Neural progenitor cell (in vitro differentiated cells): ENCODE results near the gene ZNF385C. TPM values are rescaled to one million over a fixed set of nuclear protein-coding genes. Genes with fewer than 3 reads are reported as not detected.

ENCODE experiments used
- DNase-seq: peaks from one replicate; pipeline ENCODE4 v3.0.0-alpha.2; 2016; ENCODE audit warnings: low spot score
- H2AFZ ChIP-seq: fragments of 200-600 bp; sonication (generic); replicated peaks from 2 replicates; pipeline ENCODE4 v1.6.1; 2016; ENCODE audit warnings: antibody characterized with exemption
- H3F3A ChIP-seq: fragments of 200-600 bp; sonication (generic); 2 replicates; pipeline ENCODE4 v1.6.1; 2016; ENCODE audit warnings: antibody characterized with exemption, low read depth
- H3K27ac ChIP-seq: fragments of 200-600 bp; sonication (generic); 2 replicates; pipeline ENCODE4 v1.5.1; 2016; ENCODE audit warnings: mild to moderate bottlenecking
- H3K27me3 ChIP-seq: fragments of 200-600 bp; sonication (generic); 2 replicates; pipeline ENCODE4 v1.6.1; 2016; ENCODE audit warnings: mild to moderate bottlenecking, moderate library complexity
- H3K36me3 ChIP-seq: fragments of 200-600 bp; sonication (generic); 2 replicates; pipeline ENCODE4 v1.5.1; 2016
- H3K4me1 ChIP-seq: fragments of 200-600 bp; sonication (generic); 2 replicates; pipeline ENCODE4 v1.6.1; 2016; ENCODE audit warnings: mixed run types
- H3K4me2 ChIP-seq: fragments of 200-600 bp; sonication (generic); 2 replicates; pipeline ENCODE4 v1.6.1; 2016
- H3K4me3 ChIP-seq: fragments of 200-600 bp; sonication (generic); 2 replicates; pipeline ENCODE4 v1.5.1; 2016
- H3K79me2 ChIP-seq: fragments of 200-600 bp; sonication (generic); 2 replicates; pipeline ENCODE4 v1.6.1; 2016; ENCODE audit warnings: low read depth
- H3K9ac ChIP-seq: fragments of 200-600 bp; sonication (generic); 2 replicates; pipeline ENCODE4 v1.6.1; 2016
- H3K9me3 ChIP-seq: fragments of 200-600 bp; sonication (generic); 2 replicates; pipeline ENCODE4 v1.5.1; 2016; ENCODE audit warnings: low read depth
- H4K20me1 ChIP-seq: fragments of 200-600 bp; sonication (generic); 2 replicates; pipeline ENCODE4 v1.6.1; 2016; ENCODE audit warnings: low read depth
- H3K27ac Mint-ChIP-seq: 3 replicates; pipeline ENCODE4 v1.8.0; 2021; ENCODE audit warnings: mixed read lengths
- H3K27me3 Mint-ChIP-seq: 2 replicates; pipeline ENCODE4 v1.8.0; 2022; ENCODE audit warnings: low read depth, mild to moderate bottlenecking, inconsistent platforms, moderate library complexity, mixed read lengths; ENCODE audit not compliant: insufficient read depth
- H3K36me3 Mint-ChIP-seq: 3 replicates; pipeline ENCODE4 v1.8.0; 2021; ENCODE audit warnings: mixed read lengths
- H3K4me1 Mint-ChIP-seq: 3 replicates; pipeline ENCODE4 v1.8.0; 2021; ENCODE audit warnings: mixed read lengths
- H3K4me3 Mint-ChIP-seq: 3 replicates; pipeline ENCODE4 v1.8.0; 2021; ENCODE audit warnings: mild to moderate bottlenecking, moderate library complexity, mixed read lengths
- H3K9me3 Mint-ChIP-seq: 3 replicates; pipeline ENCODE4 v1.8.0; 2020; ENCODE audit warnings: mixed read lengths
- CTCF ChIP-seq: fragments of 200-600 bp; sonication (generic); IDR thresholded peaks from 2 replicates; pipeline ENCODE4 v1.5.1; 2017; ENCODE audit warnings: antibody characterized with exemption, mild to moderate bottlenecking
- EZH2 ChIP-seq: fragments of 200-600 bp; sonication (generic); IDR thresholded peaks from 2 replicates; pipeline ENCODE4 v1.6.1; 2017; ENCODE audit warnings: antibody characterized with exemption, mild to moderate bottlenecking, moderate library complexity
- EZH2phosphoT487 ChIP-seq: fragments of 200-600 bp; sonication (generic); IDR thresholded peaks from 2 replicates; pipeline ENCODE4 v1.6.1; 2017; ENCODE audit warnings: antibody characterized with exemption
- total RNA-seq: library from RNA; depleted of rRNA; stranded (reverse); fragments of >200 nt; gene quantifications from 2 replicates; pipeline ENCODE4 v1.2.3, GENCODE V29; 2015; ENCODE audit warnings: low replicate concordance

ZNF385C gene
- total RNA-seq, 1 donor from 2014 or later = 5.0 TPM

- H4K20me1 ChIP-seq = no peaks in the 10 kb centered on the region
- H3K4me2 ChIP-seq = no peak overlapping the region
- peaks cover 5% of the 10 kb centered on the region for H3K27me3 Mint-ChIP-seq
- no peak overlapping the region for H3K27ac Mint-ChIP-seq
- peaks cover 13% of the 10 kb centered on the region for H3F3A ChIP-seq
- DNase-seq = no peak
- peaks cover 12% of the 10 kb centered on the region for H3K4me1 Mint-ChIP-seq
- H3K36me3 ChIP-seq = no peaks in the 10 kb centered on the region
- TF ChIP-seq EZH2phosphoT487 = no peak
- TF ChIP-seq CTCF = no peak
- no peak for TF ChIP-seq EZH2
- H3K9me3 Mint-ChIP-seq = no peaks in the 10 kb centered on the region
- H3K36me3 Mint-ChIP-seq = peaks cover 7% of the 10 kb centered on the region
- H2AFZ ChIP-seq = no peak overlapping the region
- H3K4me3 Mint-ChIP-seq = no peak overlapping the region
- H3K9me3 ChIP-seq = no peaks in the 10 kb centered on the region
- H3K79me2 ChIP-seq = no peaks in the 10 kb centered on the region
- H3K4me3 ChIP-seq = no peak overlapping the region
- H3K9ac ChIP-seq = no peak overlapping the region
- H3K4me1 ChIP-seq = peaks cover 10% of the 10 kb centered on the region
- no peaks in the 10 kb centered on the region for H3K27me3 ChIP-seq
- H3K27ac ChIP-seq = no peak overlapping the region
These were observed 19.3 kb upstream of the ZNF385C start for GRCh38 chr17:42117397-42118125.

GRCh38 chr17:42116705-42117396, 18.6 kb upstream of the ZNF385C start:
- no peaks in the 10 kb centered on the region for H4K20me1 ChIP-seq
- peak; percentile 89 for DNase-seq
- Mint-ChIP-seq H3K27me3 (peaks cover 5% of the 10 kb centered on the region), H3K9me3 (no peaks in the 10 kb centered on the region), H3K36me3 (peaks cover 4% of the 10 kb centered on the region), H3K27ac (no peak overlapping the region), H3K4me3 (peak overlapping the region; percentile 39), H3K4me1 (peaks cover 15% of the 10 kb centered on the region)
- peaks cover 5% of the 10 kb centered on the region for H3K4me1 ChIP-seq
- no peaks in the 10 kb centered on the region for H3K27me3 ChIP-seq
- no peaks in the 10 kb centered on the region for H3K9me3 ChIP-seq
- no peaks in the 10 kb centered on the region for H3K79me2 ChIP-seq
- peaks cover 6% of the 10 kb centered on the region for H3F3A ChIP-seq
- TF ChIP-seq EZH2phosphoT487 = no peak
- peak; percentile 76 for TF ChIP-seq CTCF
- no peaks in the 10 kb centered on the region for H3K36me3 ChIP-seq
- H2AFZ ChIP-seq = no peak overlapping the region
- H3K27ac ChIP-seq = no peak overlapping the region
- no peak overlapping the region for H3K4me2 ChIP-seq
- no peak overlapping the region for H3K9ac ChIP-seq
- H3K4me3 ChIP-seq = no peak overlapping the region

GRCh38 chr17:42114118-42114517, 15.8 kb upstream of the ZNF385C start:
- no peaks in the 10 kb centered on the region for H3K79me2 ChIP-seq
- no peaks in the 10 kb centered on the region for H3K4me1 ChIP-seq
- H3K27me3 ChIP-seq = no peaks in the 10 kb centered on the region
- H3K4me3 ChIP-seq = no peak overlapping the region
- H3K4me2 ChIP-seq = no peak overlapping the region
- no peak overlapping the region for H2AFZ ChIP-seq
- Mint-ChIP-seq H3K9me3 (no peaks in the 10 kb centered on the region), H3K27ac (no peak overlapping the region), H3K36me3 (peaks cover 4% of the 10 kb centered on the region), H3K4me1 (peaks cover 9% of the 10 kb centered on the region), H3K4me3 (no peak overlapping the region), H3K27me3 (peaks cover 4% of the 10 kb centered on the region)
- TF ChIP-seq CTCF = no peak
- TF ChIP-seq EZH2phosphoT487 = no peak
- TF ChIP-seq EZH2 = no peak
- H3K36me3 ChIP-seq = no peaks in the 10 kb centered on the region
- no peak for DNase-seq
- no peaks in the 10 kb centered on the region for H3F3A ChIP-seq
- H4K20me1 ChIP-seq = no peaks in the 10 kb centered on the region
- H3K9me3 ChIP-seq = no peaks in the 10 kb centered on the region
- no peak overlapping the region for H3K9ac ChIP-seq
- H3K27ac ChIP-seq = no peak overlapping the region
